BLaER1 treated with 17β-estradiol and CSF1 and Interleukin-3, amounts not matched to agents 10 nM and 100 nM (cell line): ENCODE measurements around the gene PPP1R3E.

Experiments used
- H3K27ac ChIP-seq, 11 experiments: shearing (Covaris generic); formaldehyde crosslinking; 2 replicates each; pipeline ENCODE4 v1.8.1; 2022
- H3K27me3 ChIP-seq, 11 experiments: shearing (Covaris generic); formaldehyde crosslinking; 2 replicates each; pipeline ENCODE4 v1.8.1; 2022
- H3K36me3 ChIP-seq, 11 experiments: shearing (Covaris generic); formaldehyde crosslinking; 2 replicates each; pipeline ENCODE4 v1.8.1; 2022
- H3K4me1 ChIP-seq, 10 experiments: shearing (Covaris generic); formaldehyde crosslinking; 2 replicates each; pipeline ENCODE4 v1.8.1; 2022
- H3K4me2 ChIP-seq, 11 experiments: shearing (Covaris generic); formaldehyde crosslinking; 2 replicates each; pipeline ENCODE4 v1.8.1; 2022
- H3K4me3 ChIP-seq, 10 experiments: shearing (Covaris generic); formaldehyde crosslinking; 2 replicates each; pipeline ENCODE4 v1.8.1; 2022
- H3K9ac ChIP-seq, 11 experiments: shearing (Covaris generic); formaldehyde crosslinking; 2 replicates each; pipeline ENCODE4 v1.8.1; 2022
- H3K9me3 ChIP-seq, 11 experiments: shearing (Covaris generic); formaldehyde crosslinking; replicated peaks in 1 of 11; 2 replicates each; pipeline ENCODE4 v1.8.1; 2022
- H4K20me1 ChIP-seq, 11 experiments: shearing (Covaris generic); formaldehyde crosslinking; 2 replicates each; pipeline ENCODE4 v1.8.1; 2022
- Cebpa-rat ChIP-seq, 11 experiments: shearing (Covaris generic); IDR thresholded peaks; 2 replicates each; pipeline ENCODE4 v1.8.1; 2022

Gene PPP1R3E, protein sequence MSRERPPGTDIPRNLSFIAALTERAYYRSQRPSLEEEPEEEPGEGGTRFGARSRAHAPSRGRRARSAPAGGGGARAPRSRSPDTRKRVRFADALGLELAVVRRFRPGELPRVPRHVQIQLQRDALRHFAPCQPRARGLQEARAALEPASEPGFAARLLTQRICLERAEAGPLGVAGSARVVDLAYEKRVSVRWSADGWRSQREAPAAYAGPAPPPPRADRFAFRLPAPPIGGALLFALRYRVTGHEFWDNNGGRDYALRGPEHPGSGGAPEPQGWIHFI

GRCh38 chr14:23302290-23303225 is at the start of gene PPP1R3E:
Gene PPP1R3E (minus strand): TSS chr14:23302859. CDS start chr14:23302576, 283 bp downstream.
- H3K4me1 ChIP-seq: peaks cover 49 to 64% (median 59%) of the 10 kb centered on the region in 10 experiments

DNA sequence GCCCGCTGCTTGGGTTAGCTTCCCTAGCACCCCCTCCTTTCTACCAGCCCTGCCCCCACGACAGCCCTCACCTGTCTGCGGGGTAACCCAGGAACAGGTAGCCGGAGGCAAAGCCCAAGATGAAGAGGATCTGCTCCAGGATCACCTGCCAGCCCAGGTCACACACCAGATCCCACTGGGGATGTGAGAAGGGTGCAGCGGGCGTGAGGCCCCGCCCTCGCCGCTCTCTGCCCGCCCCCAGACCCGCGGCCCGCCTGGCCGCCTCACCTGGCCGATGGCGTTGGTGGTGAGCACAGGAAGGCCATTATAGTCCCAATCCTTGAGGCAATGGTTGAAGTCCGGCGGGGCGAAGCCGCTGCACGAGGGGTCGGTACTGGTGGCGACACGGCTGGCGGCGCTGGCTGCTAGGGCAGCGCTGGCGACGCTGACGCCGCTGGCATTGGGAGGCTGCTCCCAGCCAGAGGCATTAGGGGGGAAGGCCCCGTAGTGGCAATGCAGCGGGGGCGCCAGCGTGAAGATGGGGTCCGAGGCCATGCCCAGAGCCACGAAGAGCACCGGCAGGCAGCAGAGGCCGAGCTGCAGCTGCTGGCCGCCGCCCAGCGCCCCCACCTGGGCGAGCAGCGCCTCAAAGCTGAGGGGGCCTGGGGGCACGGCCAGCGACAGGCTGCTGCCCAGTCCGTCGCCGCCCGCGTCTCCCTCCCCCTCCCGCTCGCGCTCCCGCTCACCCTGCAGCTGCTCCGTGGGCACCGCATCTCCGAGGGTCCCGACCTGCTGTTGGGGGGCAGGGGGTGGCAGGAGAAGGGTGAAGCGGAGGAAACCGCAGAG is 49.2 kb upstream of the PPP1R3E start:
- no peak for TF ChIP-seq Cebpa-rat (IDR thresholded peaks at IDR 0.05)
- no peaks in the 10 kb centered on the region for H3K36me3 ChIP-seq
- no peak overlapping the region for H3K4me3 ChIP-seq
- H3K27ac ChIP-seq: no peak overlapping the region
- no peaks in the 10 kb centered on the region for H3K4me1 ChIP-seq
- no peaks in the 10 kb centered on the region for H3K27me3 ChIP-seq
- peaks cover 6 to 18% (median 13%) of the 10 kb centered on the region in 11 experiments; a peak in 16 of 22 replicates for H3K9me3 ChIP-seq
- no peak overlapping the region for H3K4me2 ChIP-seq
- H4K20me1 ChIP-seq: no peaks in the 10 kb centered on the region
- no peak overlapping the region for H3K9ac ChIP-seq

More at GRCh38 chr14:23302290-23303225, at the start of gene PPP1R3E:
- Histone ChIP-seq H3K27me3 (no peaks in the 10 kb centered on the region), H3K9me3 (no peaks in the 10 kb centered on the region), H3K27ac (peak within 1 kb of the TSS; percentile 80 to 99 (median 92)), H4K20me1 (no peaks in the 10 kb centered on the region; a peak in 2 of 22 replicates), H3K4me3 (peak within 1 kb of the TSS; percentile 65 to 83 (median 72)), H3K36me3 (peaks cover 5 to 20% (median 9%) of the 10 kb centered on the region in 11 experiments; a peak in 18 of 22 replicates), H3K4me2 (peak within 1 kb of the TSS; percentile 87 to 99 (median 95)), H3K9ac (peak within 1 kb of the TSS; percentile 84 to 98 (median 92))
- no peak for TF ChIP-seq Cebpa-rat (IDR thresholded peaks at IDR 0.05)

DNA sequence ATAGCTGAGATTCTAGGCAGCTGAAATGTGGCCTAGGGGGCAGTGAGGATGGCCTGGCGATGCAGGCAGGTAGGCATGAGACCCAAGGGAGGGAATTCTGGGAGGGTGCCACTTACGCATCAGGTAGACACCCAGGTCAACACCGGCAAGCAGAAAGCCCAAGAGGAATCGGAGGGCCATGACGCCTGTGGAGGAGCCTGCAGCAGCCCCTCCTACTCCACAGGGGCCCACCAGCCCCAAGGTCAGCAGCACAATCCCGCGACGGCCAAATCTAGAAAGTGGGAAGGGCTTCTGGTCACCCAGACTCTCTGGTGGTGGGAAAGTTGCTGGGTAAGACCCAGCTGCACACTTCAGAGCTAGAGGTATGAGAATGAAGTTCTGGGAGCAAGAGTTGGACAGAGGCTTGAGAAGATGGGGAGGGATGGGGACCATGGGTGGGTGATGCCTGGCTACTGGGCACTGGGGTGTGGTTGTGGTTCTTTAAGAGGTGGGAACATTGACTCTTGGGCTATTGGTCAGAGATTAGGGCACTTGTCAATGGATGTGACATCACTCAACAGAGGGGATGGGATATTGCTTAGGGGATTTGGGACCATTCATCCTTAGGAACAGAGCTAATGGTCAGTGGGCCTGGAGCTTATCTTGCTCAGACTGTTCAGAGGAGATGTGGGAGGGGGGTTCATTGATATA is 46.6 kb upstream of the PPP1R3E start:
- no peak for TF ChIP-seq Cebpa-rat (IDR thresholded peaks at IDR 0.05)
- Histone ChIP-seq H3K36me3 (no peaks in the 10 kb centered on the region), H3K4me1 (no peaks in the 10 kb centered on the region), H3K9ac (no peak overlapping the region), H3K9me3 (peaks cover 6 to 18% (median 13%) of the 10 kb centered on the region in 11 experiments; a peak in 16 of 22 replicates), H3K27ac (no peak overlapping the region), H3K4me3 (no peak overlapping the region), H4K20me1 (no peaks in the 10 kb centered on the region; a peak in 1 of 22 replicates), H3K27me3 (no peaks in the 10 kb centered on the region), H3K4me2 (no peak overlapping the region)

DNA sequence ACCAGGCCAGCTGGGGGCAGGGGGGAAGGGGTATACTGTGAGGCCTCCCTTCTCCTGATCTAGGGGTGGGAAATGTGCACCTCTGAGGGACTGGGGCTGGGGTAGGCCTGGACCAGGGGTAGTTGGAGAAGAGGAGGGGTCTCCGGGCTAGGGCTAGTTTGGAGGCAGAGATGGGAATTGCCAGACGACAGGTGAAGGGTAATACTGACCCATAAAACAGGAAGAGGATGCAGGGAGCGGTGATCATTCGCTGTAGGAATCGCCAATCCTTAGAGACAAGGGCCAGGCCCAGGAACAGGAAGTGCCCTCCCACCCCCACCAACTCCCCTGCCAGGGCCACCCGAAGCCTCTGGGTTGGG is 45.6 kb upstream of the PPP1R3E start:
- H3K4me1 ChIP-seq: no peaks in the 10 kb centered on the region
- no peak overlapping the region for H3K27ac ChIP-seq
- no peaks in the 10 kb centered on the region; a peak in 1 of 22 replicates for H4K20me1 ChIP-seq
- H3K9ac ChIP-seq: no peak overlapping the region
- H3K4me2 ChIP-seq: no peak overlapping the region
- peaks cover 6 to 18% (median 13%) of the 10 kb centered on the region in 11 experiments; a peak in 16 of 22 replicates for H3K9me3 ChIP-seq
- no peak for TF ChIP-seq Cebpa-rat (IDR thresholded peaks at IDR 0.05)
- H3K4me3 ChIP-seq: no peak overlapping the region
- H3K36me3 ChIP-seq: no peaks in the 10 kb centered on the region
- no peaks in the 10 kb centered on the region for H3K27me3 ChIP-seq

- TF ChIP-seq Cebpa-rat (IDR thresholded peaks at IDR 0.05): no peak
- no peaks in the 10 kb centered on the region for H3K36me3 ChIP-seq
- no peaks in the 10 kb centered on the region for H3K4me1 ChIP-seq
- H3K9ac ChIP-seq: no peak overlapping the region
- H3K4me3 ChIP-seq: no peak overlapping the region
- no peaks in the 10 kb centered on the region; a peak in 1 of 22 replicates for H4K20me1 ChIP-seq
- no peaks in the 10 kb centered on the region for H3K27me3 ChIP-seq
- H3K4me2 ChIP-seq: no peak overlapping the region
- H3K9me3 ChIP-seq: peaks cover 6 to 18% (median 14%) of the 10 kb centered on the region in 11 experiments; a peak in 16 of 22 replicates
- no peak overlapping the region for H3K27ac ChIP-seq
These were observed 45.0 kb upstream of the PPP1R3E start for GRCh38 chr14:23347406-23348296.

DNA sequence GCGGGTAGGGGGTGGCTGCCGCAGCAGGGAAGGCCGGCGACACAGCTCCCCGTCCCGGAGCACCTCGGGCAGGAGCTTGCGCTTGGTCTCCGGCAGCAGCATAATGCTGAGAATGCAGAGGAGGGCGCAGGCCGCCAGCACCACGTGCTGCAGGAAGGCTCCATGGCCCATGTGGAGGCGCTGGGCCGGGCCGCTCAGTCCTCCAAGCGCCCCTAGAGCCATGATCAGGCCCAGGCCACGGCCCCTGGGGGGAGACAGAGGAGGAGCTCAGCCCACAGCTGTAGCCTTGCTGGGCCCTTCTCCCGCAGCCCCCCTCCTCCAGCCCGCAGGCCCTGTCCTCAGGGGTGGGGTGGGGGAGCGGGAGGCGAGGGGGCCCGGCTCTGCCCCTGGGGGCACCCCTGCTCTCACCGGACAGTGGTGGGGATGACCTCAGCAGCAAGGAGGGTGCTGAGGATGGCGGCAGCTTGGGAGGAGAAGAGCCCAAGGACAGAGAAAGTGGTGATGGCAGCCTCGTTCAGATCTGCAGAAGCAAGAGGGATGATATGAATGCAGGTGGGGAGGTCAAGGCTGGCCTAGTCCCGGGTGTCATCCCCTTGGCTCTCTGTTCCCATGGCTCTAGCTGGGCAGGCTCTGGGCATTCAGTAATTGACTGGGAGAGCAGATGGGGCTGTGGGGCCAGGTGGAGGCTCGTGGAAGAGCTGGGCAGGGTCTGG is 44.2 kb upstream of the PPP1R3E start:
- H3K9me3 ChIP-seq: peaks cover 2 to 17% (median 8%) of the 10 kb centered on the region in 11 experiments; a peak in 19 of 22 replicates
- no peak overlapping the region for H3K4me3 ChIP-seq
- H3K4me2 ChIP-seq: no peak overlapping the region
- H3K36me3 ChIP-seq: no peaks in the 10 kb centered on the region
- H3K27ac ChIP-seq: no peak overlapping the region
- no peaks in the 10 kb centered on the region for H3K4me1 ChIP-seq
- TF ChIP-seq Cebpa-rat (IDR thresholded peaks at IDR 0.05): no peak
- no peak overlapping the region for H3K9ac ChIP-seq
- no peaks in the 10 kb centered on the region for H3K27me3 ChIP-seq
- H4K20me1 ChIP-seq: no peaks in the 10 kb centered on the region; a peak in 1 of 22 replicates

- Histone ChIP-seq H3K9me3 (peaks cover 7 to 19% (median 9%) of the 10 kb centered on the region in 11 experiments; a peak in 20 of 22 replicates), H4K20me1 (no peaks in the 10 kb centered on the region; a peak in 1 of 22 replicates), H3K27ac (no peak overlapping the region), H3K27me3 (no peaks in the 10 kb centered on the region), H3K9ac (no peak overlapping the region), H3K4me1 (no peaks in the 10 kb centered on the region), H3K4me2 (no peak overlapping the region), H3K36me3 (no peaks in the 10 kb centered on the region), H3K4me3 (no peak overlapping the region)
- no peak for TF ChIP-seq Cebpa-rat (IDR thresholded peaks at IDR 0.05)
These were observed 43.5 kb upstream of the PPP1R3E start for GRCh38 chr14:23345987-23346692.
